ENCODE results near the gene ITGAL.

Gene ITGAL

DNA sequence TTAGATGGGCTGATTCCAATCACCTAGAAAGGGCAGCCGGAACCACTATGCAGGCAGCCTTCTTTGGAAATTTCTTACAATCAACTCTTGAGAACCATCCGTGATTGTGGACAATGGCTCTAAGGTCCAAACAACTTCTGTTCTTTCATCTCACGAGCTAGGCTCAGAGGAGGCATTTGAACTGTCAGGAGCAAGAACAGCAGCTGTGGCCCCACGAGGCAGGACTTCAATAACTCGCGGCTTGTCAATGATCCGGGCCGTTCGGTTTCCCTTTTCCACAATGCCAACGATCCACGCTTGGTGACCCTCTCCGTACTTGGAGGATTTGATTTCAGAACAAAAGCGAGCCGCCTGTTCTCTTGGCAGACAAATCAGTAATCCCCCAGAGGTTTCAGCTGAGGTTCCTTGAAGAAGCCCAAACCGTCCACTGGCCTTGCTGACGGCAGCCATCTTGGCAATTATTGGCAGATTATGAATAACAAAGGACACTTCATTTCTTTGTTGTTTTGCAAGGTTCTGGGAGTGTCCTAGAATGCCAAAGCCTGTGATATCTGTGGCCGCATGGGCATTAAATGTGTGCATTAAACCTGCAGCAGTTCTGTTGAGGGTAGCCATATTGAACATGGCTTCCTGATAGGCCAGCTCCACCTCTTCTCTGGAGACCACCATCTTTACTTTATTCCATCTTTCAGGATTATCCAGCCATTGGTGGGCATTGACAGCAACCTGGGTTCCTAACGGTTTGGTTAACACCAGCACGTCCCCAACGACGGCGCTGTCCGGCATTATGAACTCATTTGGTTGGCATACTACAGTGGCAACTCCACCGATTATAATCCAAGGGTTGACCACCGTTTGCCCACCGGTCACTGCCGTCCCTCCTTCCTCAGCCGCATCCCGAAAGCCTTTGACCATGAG is 28.1 kb upstream of the ITGAL start:
- Mint-ChIP-seq H3K36me3 (ENCODE audit: low read depth) (peaks cover 30% of the 10 kb centered on the region), H3K27ac (peak overlapping the region; percentile 81 to 89 (median 85)), H3K9me3 (peaks cover 5% of the 10 kb centered on the region), H3K4me3 (peak overlapping the region; percentile 87 to 94 (median 88)), H3K4me1 (peaks cover 17% of the 10 kb centered on the region), H3K27me3 (ENCODE audit: low read depth) (peaks cover 7% of the 10 kb centered on the region)
- TF ChIP-seq, protein P1, sequence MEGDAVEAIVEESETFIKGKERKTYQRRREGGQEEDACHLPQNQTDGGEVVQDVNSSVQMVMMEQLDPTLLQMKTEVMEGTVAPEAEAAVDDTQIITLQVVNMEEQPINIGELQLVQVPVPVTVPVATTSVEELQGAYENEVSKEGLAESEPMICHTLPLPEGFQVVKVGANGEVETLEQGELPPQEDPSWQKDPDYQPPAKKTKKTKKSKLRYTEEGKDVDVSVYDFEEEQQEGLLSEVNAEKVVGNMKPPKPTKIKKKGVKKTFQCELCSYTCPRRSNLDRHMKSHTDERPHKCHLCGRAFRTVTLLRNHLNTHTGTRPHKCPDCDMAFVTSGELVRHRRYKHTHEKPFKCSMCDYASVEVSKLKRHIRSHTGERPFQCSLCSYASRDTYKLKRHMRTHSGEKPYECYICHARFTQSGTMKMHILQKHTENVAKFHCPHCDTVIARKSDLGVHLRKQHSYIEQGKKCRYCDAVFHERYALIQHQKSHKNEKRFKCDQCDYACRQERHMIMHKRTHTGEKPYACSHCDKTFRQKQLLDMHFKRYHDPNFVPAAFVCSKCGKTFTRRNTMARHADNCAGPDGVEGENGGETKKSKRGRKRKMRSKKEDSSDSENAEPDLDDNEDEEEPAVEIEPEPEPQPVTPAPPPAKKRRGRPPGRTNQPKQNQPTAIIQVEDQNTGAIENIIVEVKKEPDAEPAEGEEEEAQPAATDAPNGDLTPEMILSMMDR (IDR thresholded peaks at IDR 0.05; ENCODE audit: unreplicated experiment in 3 of 3), result no peak

GRCh38 chr16:30445149-30445407 is 27.5 kb upstream of the ITGAL start:
- Mint-ChIP-seq H3K9me3 (peaks cover 5% of the 10 kb centered on the region), H3K27ac (peak overlapping the region; percentile 81 to 89 (median 85)), H3K4me3 (peak overlapping the region; percentile 87 to 94 (median 88)), H3K4me1 (peaks cover 17% of the 10 kb centered on the region), H3K27me3 (ENCODE audit: low read depth) (peaks cover 7% of the 10 kb centered on the region), H3K36me3 (ENCODE audit: low read depth) (peaks cover 30% of the 10 kb centered on the region)
- TF ChIP-seq, protein P1 (IDR thresholded peaks at IDR 0.05; ENCODE audit: unreplicated experiment in 3 of 3), result no peak

DNA sequence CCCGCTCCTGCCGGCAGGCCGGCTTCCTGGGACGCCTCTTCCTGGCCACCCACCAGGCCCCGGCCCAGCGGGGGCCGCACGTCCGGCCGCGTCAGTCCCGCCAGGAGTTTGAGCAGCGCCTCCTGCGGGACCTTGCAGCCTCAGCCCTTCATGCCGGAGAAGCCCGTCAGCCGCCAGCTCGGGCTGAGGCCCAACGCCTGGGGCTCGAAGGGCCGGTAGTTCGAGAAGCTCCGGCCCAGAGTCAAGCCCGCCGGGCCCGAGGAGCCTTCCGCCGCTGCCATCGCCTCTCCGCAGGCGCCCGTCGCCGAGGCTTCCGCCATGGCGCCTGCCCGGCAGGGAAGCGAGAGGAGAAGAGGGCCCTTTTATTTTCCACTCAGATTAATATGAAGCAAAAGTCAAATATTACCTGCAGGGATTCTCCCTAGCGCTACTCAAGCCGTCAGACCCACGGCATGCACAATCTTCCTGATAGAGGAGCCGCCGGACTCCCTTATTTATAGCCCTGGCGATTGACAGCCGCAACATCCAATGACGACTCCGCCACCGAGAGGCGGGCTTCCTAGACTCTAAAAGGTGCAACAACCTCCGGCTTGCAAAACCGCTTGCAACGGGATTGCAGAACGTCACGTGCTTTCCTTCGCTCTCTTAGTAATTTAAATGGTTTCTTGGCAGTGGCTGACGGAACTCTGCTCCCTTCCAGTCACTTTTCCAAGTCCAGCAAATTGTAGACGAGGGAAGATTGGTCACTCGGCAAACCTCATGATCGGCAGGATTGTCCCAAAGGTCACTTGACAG is 26.9 kb upstream of the ITGAL start, which contains the start of gene SEPHS2:
TSS of gene SEPHS2 (minus strand) at position 467 of the 795 bp plus-strand sequence. CDS start at position 320, 147 bp downstream.
- peak within 1 kb of the TSS; percentile 92 to 95 (median 94) for H3K4me3 Mint-ChIP-seq
- peaks cover 7% of the 10 kb centered on the region for H3K27me3 Mint-ChIP-seq (ENCODE audit: low read depth)

DNA sequence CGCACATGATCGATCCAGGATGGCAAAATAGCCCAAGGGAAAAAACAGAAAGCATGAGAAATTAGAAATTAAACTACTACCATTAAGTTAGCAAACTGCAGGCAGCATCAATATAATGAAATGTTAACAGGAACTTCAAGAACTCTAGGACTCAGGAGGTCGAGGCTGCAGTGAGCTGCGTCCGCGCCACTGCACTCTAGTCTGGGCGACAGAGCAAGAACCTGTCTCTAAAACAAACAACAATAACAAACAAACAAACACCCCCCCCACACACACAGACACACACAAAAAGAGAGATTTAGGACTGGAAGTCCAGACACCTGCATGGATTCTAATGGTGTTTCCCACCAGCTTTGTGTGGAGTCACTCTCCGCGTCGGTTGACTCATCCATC is 26.3 kb upstream of the ITGAL start:
- Mint-ChIP-seq H3K4me1 (peaks cover 17% of the 10 kb centered on the region), H3K36me3 (ENCODE audit: low read depth) (peaks cover 30% of the 10 kb centered on the region), H3K9me3 (peaks cover 5% of the 10 kb centered on the region), H3K27ac (peak overlapping the region; percentile 89 to 97 (median 97)), H3K4me3 (peak overlapping the region; percentile 92 to 95 (median 94)), H3K27me3 (ENCODE audit: low read depth) (peaks cover 7% of the 10 kb centered on the region)
- TF ChIP-seq, protein P1 (IDR thresholded peaks at IDR 0.05; ENCODE audit: unreplicated experiment in 3 of 3), result no peak

More for the DNA sequence above, 26.9 kb upstream of the ITGAL start, which contains the start of gene SEPHS2:
- TF ChIP-seq, protein P1 (IDR thresholded peaks at IDR 0.05; ENCODE audit: unreplicated experiment in 3 of 3), result peak; percentile 15 to 50 (median 40)
- Mint-ChIP-seq H3K9me3 (peaks cover 5% of the 10 kb centered on the region), H3K36me3 (ENCODE audit: low read depth) (peaks cover 30% of the 10 kb centered on the region), H3K27ac (peak within 1 kb of the TSS; percentile 89 to 97 (median 97)), H3K4me1 (peaks cover 17% of the 10 kb centered on the region)

GRCh38 chr16:30447512-30448226 is 24.9 kb upstream of the ITGAL start:
- Mint-ChIP-seq H3K9me3 (peaks cover 5% of the 10 kb centered on the region), H3K4me3 (peak overlapping the region; percentile 44 to 67 (median 58)), H3K27ac (peak overlapping the region; percentile 95 to 97 (median 97)), H3K27me3 (ENCODE audit: low read depth) (peaks cover 7% of the 10 kb centered on the region), H3K4me1 (peaks cover 17% of the 10 kb centered on the region), H3K36me3 (ENCODE audit: low read depth) (peaks cover 26% of the 10 kb centered on the region)
- TF ChIP-seq, protein P1 (IDR thresholded peaks at IDR 0.05; ENCODE audit: unreplicated experiment in 3 of 3), result no peak

All from nephron (organoid).